ENCODE results near the gene BORCS6. TPM values are rescaled to one million over a fixed set of nuclear protein-coding genes. Genes with fewer than 3 reads are reported as not detected.

Gene BORCS6
- total and polyA plus RNA-seq, 9 of the 15 experiments (the other 6 are each of a cell fraction or from before 2014, with no cell fraction given): 0.01 to 7.4 (median 2.3) TPM

- TF ChIP-seq, protein P1, sequence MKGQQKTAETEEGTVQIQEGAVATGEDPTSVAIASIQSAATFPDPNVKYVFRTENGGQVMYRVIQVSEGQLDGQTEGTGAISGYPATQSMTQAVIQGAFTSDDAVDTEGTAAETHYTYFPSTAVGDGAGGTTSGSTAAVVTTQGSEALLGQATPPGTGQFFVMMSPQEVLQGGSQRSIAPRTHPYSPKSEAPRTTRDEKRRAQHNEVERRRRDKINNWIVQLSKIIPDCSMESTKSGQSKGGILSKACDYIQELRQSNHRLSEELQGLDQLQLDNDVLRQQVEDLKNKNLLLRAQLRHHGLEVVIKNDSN (CRISPR knock-in tag; IDR thresholded peaks at IDR 0.05): peak; percentile 45
- TF ChIP-seq KAT7 (CRISPR knock-in tag; IDR thresholded peaks at IDR 0.05; ENCODE audit: borderline replicate concordance) (peak; percentile 75), USF2 (CRISPR knock-in tag; IDR thresholded peaks at IDR 0.05) (peak; percentile 26; the same call in 1 of the 2 replicates), MXD1 (CRISPR knock-in tag; IDR thresholded peaks at IDR 0.05; ENCODE audit: borderline replicate concordance, poor library complexity, severe bottlenecking) (peak; percentile 54), RBBP5 (IDR thresholded peaks at IDR 0.05; ENCODE audit: borderline replicate concordance, insufficient read depth, low read length, poor library complexity, severe bottlenecking) (peak; percentile 4), JUN (IDR thresholded peaks at IDR 0.05; ENCODE audit: borderline replicate concordance, low read depth, low read length) (peak; percentile 14; the same call in 1 of the 2 replicates), JUN (CRISPR knock-in tag; IDR thresholded peaks at IDR 0.05; ENCODE audit: borderline replicate concordance) (0 out of 2 replicates have a peak, but pooled peaks have one; percentile 40), MEIS2 (IDR thresholded peaks at IDR 0.05; ENCODE audit: partially characterized antibody) (peak; percentile 70), MEF2D (tag; conservative IDR thresholded peaks at IDR 0.05; ENCODE audit: low read depth) (no peak), IRF9 (tag; IDR thresholded peaks at IDR 0.05) (no peak), RBM22 (IDR thresholded peaks at IDR 0.05; ENCODE audit: low read depth, low read length, poor library complexity, severe bottlenecking) (peak; percentile 88), SREBF2 (CRISPR knock-in tag; IDR thresholded peaks at IDR 0.05) (no peak), EGR1 (conservative IDR thresholded peaks at IDR 0.05) (peak; percentile 97), ZBTB7A (IDR thresholded peaks at IDR 0.05; ENCODE audit: borderline replicate concordance, control insufficient read depth, low read depth, low read length) (peak; percentile 89; the same call in 1 of the 2 replicates), FOXP1 (CRISPR knock-in tag; IDR thresholded peaks at IDR 0.05) (0 out of 2 replicates have a peak, but pooled peaks have one; percentile 43), ATF1 (CRISPR knock-in tag; IDR thresholded peaks at IDR 0.05) (no peak), ATF1 (tag; IDR thresholded peaks at IDR 0.05) (peak; percentile 87), LCOR (CRISPR knock-in tag; IDR thresholded peaks at IDR 0.05) (0 out of 2 replicates have a peak, but pooled peaks have one; percentile 20), ZNF263 (CRISPR knock-in tag; IDR thresholded peaks at IDR 0.05; ENCODE audit: borderline replicate concordance) (0 out of 2 replicates have a peak, but pooled peaks have one; percentile 17), SMARCC2 (IDR thresholded peaks at IDR 0.05; ENCODE audit: low read depth) (no peak)
- TF ChIP-seq, protein P2, sequence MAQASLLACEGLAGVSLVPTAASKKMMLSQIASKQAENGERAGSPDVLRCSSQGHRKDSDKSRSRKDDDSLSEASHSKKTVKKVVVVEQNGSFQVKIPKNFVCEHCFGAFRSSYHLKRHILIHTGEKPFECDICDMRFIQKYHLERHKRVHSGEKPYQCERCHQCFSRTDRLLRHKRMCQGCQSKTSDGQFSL (CRISPR knock-in tag; IDR thresholded peaks at IDR 0.05): peak; percentile 48; the same call in 1 of the 2 replicates
- TF ChIP-seq, protein P2 (tag; IDR thresholded peaks at IDR 0.05): no peak
- TF ChIP-seq, protein P3, sequence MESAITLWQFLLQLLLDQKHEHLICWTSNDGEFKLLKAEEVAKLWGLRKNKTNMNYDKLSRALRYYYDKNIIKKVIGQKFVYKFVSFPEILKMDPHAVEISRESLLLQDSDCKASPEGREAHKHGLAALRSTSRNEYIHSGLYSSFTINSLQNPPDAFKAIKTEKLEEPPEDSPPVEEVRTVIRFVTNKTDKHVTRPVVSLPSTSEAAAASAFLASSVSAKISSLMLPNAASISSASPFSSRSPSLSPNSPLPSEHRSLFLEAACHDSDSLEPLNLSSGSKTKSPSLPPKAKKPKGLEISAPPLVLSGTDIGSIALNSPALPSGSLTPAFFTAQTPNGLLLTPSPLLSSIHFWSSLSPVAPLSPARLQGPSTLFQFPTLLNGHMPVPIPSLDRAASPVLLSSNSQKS (CRISPR knock-in tag; IDR thresholded peaks at IDR 0.05): no peak
These were observed 38.8 kb downstream of the BORCS6 start (continued) for GRCh38 chr17:8151120-8151640.
